Daoy (cell line): ENCODE results near the gene RAB7B. TPM values are rescaled to one million over a fixed set of nuclear protein-coding genes. Genes with fewer than 3 reads are reported as not detected.

ENCODE experiments used
- DNase-seq: peaks from one replicate; pipeline ENCODE4 v3.0.0-alpha.2; 2015; ENCODE audit warnings: low read depth
- total RNA-seq: library from RNA; depleted of rRNA; stranded (reverse); fragments of >200 nt; shearing (Covaris generic); gene quantifications from 2 replicates; pipeline ENCODE4 v1.2.3, GENCODE V29; 2014

RAB7B gene
- total RNA-seq, 1 experiment from 2014 or later, result 3.5 TPM

DNA sequence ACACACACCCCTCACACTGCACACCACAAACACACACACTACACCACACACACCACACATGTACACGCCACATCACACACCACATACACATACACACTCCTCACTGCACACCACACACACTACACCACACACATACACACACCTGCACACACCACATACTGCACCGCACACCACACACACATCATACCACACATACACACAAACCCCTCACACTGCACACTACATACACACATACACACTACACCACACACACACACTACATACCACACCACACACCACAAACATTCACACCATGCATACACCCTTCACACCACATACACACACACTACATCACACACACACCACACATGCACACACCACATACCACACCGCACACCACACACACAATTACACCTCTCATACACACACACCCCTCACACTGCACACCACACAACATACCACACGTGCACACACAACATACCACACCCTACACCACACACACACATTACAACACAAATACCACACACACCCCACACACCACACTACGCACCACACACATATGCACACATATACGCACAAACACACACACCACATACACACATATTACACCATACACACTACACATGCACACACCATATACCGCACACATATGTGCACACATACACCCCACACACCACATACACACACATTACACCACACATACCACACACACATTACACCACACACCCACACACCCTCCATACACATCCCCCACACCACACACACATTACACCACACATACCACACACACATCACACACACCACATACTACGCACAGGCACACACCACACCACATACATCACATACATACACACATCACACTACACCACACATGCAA lies 29.6 kb downstream of the RAB7B start:
- no peak for DNase-seq

DNA sequence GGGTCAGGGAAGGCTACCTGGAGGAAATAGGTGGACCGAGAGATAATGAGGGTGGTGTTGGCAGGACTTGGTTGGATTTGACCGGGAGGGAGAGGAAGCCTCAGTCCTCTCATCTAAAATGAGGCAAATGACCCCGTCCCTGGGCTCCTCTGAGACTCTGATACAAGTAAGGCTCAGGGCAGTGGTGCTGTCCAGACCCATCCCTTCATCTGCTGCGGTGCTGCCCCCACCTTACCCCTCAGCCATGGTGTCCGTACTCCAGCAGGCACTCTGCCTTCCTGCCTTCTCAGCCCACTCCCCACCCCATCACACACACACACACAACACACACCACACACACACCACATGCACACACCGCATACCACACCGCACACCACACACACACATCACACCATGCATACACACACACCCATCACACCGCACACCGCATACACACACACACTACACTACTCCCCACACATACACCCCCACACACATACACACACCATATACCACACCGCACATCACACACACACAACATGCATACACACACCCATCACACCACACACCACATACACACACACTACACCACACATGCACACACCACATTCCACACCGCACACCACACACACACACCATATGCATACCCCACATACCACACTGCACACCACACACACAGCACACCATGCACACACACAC lies 30.6 kb downstream of the RAB7B start:
- DNase-seq, result no peak

DNA sequence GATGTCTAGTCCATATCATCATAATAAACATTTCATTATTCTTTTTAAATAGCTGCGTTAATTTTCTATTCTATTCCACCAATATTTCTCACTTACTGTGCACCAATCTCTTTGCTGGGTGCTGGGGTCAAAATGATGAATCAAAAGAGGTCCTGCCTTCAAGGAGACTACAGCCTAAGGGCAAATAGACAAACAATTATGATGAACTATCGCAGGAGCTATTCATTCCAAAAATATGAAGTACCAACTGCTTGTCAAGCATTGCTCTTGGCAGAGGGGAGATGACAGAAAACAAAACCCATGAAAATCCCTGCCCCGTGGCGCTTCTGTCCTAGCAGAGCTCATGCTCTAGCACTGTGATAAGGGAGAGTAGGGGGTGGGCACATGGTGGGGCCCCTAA lies 31.1 kb downstream of the RAB7B start:
- DNase-seq, result no peak

DNA sequence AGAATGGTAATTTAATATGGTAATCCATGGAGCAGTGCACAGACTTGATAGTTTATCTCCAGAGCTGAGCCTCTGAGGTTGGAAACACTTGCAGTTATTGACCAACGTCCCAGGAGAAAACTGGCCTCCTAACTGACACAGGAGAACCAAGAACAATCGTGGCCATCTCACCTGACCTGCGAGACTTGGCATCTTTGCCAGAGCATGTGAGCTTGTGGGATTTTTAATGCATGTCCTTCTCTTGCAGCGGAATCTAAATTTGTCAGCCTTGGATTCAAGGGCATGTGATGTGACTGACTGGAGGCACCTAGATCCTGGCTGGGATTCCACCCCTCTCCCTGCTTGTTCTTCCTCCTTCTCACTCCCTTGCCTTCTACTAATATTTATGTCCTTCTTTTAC lies 32.1 kb downstream of the RAB7B start:
- no peak for DNase-seq

DNA sequence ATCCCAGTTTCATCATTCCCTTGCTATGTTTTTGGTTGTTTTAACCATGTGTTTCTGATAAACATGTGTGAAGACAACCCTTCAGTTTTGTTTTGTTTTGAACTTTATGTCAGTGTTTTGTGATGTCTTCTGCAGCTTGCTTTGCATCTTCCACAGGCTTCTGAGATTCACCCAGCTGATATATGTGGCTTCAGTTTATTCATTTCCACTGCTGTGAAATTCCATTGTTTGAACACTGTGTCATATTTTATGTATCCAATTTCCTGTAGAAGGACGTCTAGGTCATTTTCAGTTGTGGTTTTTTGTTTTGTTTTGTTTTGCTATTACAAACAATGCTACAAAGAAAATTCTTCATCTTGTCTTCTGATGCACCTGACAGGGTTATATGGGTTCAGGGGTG lies 32.7 kb downstream of the RAB7B start:
- DNase-seq, result no peak

DNA sequence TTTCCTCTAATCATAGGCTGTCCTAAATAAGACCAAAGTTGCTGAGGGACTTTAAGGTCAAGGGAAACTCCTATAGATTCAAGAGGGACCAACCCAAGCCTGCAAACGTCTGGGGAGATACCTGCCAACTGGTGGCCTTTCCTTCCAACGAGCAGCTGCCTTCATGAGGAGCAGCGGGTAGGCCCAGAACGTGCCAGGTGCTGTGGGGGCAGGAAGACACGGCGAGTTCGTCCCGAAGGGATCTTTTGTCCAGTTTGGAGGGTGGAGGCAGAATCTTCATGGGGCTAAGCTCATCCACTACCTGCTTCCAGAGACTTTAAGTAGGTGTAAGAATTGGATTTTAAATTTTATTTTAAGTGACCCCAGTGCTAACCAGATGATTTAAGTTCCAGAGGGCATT lies 34.0 kb downstream of the RAB7B start:
- no peak for DNase-seq

DNA sequence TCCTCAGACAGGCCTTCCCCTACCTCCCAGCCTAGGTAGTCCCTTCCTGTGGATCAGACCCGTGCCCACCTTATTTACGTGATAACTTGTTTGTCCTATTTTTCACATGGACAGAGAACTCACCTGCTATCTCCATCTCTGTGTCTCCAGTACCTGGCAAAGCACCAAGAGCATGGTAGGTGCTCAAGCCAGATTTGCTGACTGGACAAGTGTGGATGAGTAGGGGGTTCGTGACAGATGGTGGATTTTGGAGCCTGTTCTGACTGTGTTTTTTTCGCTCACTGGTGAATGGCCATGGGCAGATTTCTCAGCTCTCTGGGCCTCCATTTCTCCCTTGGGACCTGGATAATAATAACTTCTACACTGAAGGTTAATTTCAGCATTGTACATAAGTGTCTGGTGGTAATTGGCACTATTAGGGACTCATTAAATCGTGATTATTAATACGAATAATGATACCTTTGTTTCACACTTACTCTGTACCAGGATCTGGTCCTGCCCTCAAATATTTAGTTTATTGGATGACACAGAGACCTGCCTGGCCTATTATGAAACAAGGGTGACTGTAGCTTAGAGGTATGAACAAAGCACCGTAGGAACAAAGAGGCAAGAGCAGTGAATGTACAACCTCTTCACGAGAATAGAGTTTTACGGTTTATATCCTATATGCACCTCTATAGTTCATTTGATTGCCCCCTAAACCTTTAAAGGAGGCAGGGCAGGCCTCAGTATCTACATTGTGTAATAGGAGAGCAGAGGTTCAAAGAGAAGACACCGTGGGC lies 35.5 kb downstream of the RAB7B start:
- no peak for DNase-seq

DNA sequence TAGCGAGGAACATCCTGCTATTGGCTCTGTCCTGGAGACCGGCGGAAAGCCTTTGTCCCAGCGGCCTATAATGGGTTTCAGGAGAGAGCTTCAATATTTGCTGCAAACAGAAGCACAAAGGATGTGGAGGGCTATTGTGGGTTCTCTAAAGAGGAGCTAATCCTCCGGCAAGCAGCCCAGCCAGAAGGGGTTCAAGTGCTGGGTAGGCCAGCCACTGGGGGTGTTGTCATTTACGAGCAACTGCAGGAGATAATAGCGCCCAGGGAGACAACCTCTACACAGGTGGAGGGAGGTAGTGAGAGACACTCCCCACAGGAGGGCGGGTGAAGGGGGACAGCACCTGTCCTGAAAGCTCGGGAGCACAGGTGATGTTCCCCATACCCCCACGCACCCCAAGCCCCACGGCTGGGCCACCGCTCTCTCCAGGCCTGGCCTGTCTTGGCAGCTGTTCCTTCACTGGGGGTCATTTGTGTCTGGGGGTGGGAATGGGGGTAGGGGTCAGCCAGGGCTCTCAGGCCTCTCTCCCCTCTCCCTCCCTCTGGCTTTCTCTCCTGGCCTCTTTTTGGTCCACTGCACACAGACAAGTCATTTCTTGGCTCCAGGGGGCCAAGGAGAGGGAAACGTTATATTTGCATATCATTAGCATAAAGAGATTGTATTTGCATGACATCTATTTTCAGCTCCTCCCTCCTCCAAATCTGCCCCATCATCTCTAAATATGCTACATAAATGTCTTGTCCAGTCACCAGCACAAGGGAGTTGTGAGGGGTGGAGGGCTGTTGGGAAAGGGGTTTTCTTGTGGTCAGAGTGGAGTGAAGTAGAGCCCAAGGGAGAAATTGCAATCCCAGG lies 37.9 kb downstream of the RAB7B start:
- DNase-seq, result no peak

DNA sequence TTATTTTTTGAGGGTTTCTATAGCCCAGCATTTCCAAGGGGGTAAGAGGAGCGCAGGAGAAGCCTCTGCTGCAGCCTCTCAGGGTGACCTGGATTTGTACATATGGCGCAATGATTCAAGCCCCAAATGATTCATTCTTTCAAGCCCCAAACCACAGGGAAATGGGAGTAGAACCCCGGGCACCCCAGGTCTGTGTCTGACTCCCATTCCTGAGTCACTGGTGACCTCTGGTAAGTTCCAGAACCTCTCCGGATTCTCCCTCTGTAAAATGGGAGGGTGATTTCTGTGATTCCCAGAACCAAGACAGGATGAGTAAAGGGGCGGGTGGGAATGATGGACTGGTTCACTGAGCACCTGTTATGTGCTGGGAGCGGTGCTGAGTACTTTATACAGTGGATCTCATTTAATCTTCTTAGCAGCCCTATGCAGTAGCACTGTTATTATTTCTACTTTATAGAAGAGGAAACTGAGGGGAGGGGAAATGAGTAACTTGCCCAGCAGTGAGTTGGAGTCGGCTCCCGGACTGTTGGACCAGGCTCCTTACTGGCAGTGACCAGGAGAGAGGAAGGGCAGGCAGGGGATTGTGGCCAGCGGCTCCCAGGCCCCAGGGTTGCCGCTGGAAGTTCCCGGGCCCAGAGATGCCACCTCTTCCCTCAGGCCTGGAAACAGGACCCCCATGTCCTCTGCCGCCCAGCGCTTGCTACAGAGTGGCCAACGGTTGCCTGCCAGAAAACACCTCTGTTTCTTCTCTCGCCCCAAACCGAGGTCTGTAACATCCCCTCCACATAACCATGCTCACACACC lies 39.6 kb downstream of the RAB7B start:
- peak; percentile 89 for DNase-seq

DNA sequence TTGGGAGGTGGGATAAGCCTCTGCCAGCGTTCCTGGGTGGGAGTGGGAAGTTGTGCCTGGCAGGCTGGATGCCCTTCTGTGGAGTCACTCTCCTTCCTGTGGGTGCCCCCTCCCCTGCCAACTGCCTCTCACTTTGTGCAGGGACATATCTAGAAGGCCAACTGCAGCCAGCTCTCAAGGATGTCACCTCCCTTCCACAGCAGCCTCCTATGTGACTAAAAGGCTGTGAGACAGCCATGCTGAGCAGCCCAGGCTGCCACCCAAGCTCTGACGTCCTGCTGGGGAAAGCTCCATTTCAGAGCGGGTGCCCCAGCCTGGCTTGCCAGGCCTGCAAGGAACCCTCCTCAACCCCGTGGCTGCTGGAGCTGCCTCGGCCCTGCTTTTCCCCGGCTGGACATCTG lies 40.4 kb downstream of the RAB7B start:
- DNase-seq, result peak; percentile 49

DNA sequence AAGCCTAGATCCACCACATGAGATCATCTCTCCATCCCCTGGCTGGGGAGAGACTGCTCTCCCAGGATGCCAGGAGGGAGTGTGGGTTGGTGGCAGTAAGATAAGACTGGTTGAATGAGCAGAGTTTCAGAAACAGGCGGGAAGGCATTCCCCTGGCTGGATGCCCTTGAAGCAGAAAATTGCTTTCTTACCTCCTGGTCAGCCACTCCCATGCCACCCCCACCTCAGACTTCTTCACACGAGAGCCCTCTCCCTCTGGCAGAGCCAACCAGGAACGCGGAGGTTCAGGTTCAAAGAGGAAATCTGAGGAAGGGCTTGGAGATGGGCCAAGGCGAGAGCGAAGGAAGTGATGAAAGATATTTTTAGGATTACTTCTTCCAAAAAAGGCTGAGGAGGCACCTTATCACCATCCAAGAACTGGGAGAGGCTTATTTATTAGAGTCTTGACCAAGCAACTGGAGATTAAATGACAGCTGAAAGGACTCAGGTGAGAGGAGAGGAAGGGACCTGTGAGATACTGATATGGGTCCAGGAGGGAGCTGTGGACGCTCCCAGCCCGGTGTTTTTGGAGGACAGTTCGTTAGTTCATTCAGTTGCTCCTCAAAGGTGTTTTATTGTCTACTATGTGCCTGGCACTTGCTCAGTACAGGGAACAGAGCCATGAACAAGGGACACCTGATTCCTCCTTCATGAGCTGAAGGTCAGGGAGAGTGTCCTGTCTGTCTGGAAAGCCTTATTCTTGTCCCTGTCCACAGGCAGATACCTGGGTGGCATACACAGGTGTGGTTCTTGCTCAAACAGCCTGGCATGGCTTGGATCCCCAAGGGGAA lies 41.0 kb downstream of the RAB7B start:
- DNase-seq, result peak; percentile 90

DNA sequence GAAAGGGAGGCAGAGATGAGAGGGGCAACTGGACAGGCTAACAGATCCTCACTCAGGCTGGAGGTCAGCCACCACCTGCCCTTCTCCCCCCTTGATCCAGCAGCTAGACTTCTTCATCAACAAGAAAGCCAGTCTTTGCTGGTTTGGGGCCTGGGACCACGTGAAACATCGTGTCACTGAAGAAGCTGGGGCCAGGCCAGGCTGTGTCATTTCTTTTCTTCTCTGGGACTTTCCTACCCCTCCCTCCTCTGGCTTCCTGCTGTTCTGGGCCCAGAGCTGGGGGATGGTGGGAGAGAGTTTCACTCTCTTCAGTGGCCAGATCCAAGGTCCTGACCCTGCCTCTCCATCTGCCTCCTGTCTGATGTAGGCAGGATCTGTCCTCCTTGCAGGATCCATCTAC lies 41.8 kb downstream of the RAB7B start:
- peak; percentile 58 for DNase-seq

DNA sequence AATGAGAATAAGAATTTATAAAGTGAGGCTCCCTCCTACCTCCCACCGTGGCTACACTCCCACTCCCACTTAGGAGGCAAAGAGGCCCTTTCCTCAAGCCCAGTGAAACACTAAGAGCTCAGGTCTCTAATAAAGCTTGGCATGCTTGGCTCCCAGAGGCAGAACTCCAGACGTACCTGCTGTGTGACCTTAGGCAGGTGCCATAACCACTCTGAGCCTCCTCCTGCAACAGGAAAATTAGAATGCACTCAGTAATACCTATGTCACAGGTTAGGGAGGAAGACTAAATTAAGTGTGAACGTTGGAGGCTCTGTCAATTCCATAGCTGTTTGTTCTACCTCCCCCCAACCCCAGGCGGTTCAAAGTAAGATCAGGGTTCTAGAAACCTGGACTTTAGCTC lies 43.4 kb downstream of the RAB7B start:
- DNase-seq, result no peak

DNA sequence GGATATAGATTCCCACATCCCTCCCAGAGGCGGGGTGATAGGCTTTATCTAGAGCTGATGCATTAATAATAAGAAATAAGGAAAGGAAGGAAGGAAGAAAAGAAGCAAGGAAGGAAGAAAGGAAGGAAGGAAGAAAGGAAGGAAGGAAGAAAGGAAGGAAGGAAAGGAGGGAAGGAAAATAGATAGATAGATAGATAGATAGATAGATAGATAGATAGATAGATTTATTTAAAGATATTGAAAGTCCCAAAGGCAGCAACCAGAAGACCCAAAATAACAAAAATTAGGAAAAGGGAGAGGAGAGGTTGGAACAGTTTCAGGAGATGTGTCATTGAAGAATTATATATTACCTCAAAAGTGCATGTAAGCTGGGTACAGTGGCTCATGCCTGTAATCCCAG lies 47.7 kb downstream of the RAB7B start:
- no peak for DNase-seq

DNA sequence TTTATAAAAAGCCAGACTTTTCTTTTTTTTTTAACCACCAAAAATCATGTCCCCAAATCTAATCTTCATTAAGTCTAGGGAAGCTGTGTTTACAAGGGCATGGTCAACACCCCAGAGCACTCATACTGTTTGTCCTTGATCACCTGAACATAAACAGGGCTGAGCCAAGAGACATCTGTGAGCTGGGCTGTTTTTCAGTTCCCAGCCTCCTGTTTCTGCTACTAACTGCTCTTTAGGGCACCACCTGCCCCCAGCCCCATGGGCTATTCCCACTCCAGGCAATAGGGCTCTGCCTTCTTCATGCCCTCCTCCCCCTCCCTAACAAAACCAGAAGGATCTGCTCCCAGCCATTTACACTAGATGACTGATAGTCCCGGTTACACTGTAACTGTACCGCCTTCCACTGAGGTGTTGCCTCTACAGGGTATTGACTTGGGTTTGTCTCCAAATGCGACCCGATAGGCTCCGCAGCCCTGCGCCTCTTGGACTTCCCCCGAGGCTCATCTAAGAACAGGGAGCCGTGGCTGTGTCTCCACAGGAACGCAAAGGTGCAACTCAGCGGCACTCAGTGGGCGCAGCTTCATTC lies 48.3 kb downstream of the RAB7B start:
- DNase-seq, result no peak

DNA sequence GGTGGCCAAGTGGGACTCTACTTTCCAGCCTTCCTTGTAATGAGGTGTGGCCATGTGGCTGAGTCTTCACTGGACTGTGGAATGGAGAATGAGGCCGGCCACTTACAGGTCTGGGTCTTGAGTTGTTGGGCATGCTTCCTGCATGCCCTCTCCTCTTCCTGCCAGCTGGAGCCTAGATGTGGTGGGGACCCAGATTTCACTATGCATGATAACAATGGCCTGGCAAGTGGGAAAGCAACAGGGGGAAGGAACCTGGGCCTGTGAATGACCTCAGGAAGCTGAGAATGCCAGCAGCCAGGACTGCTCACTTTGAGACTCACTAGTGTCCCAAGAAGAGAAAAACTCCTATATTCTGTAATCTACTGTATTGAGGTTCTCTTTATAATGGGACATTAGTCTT lies 51.4 kb downstream of the RAB7B start:
- DNase-seq, result no peak

DNA sequence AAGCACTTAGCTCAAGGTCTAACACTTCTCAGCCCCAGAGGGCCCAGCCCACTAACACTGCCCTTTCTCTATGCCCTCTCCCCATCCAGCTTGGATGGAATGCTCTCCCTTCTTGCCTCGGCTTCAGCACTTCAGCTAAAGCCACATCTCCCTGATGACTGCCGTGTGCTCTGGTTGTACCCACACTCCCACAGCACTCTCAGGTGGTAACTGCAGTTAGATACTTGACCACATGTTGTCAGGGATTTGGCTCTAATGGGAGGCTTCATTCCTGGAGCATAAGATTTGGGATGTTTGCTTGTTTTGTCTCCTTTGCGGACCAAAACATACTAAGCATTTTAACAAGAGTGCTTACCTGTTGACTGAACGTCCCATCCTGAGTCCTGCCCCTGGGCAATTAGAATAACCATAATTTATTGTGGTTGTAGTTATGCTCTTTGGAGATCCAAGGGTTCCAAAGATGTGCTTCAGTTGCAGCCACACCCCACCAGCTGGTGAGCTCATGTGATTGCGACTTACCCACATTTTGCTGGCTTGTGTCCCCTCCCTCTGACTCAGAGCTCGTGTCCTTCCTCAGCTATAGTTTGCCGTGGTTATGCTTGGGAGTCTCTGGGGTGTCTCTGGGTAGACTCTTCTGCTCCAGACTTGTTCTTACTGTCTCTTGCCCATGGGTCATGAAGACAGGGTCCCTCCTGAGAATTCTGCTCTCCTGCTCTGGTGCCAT lies 52.2 kb downstream of the RAB7B start:
- DNase-seq, result peak; percentile 80

DNA sequence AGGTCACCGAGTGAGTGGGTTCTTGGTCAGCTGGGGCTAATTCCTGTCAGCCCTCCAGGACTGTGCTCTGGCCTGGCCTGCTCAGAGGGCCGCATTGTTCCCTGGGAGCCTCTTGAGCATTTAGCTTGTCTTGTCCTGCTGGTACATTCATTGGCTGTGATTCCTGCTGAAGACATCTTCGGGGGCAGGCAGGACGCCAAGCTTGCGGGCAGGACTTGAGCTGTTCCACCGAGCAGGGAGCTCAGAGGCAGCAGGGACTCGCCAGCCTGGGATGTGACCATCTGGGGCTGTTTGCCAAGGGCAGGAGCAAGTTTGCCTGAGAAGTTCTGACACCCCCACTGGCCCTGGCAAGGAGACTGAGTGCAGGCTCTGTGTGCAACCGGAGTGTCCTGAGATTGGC lies 52.9 kb downstream of the RAB7B start:
- peak; percentile 65 for DNase-seq

DNA sequence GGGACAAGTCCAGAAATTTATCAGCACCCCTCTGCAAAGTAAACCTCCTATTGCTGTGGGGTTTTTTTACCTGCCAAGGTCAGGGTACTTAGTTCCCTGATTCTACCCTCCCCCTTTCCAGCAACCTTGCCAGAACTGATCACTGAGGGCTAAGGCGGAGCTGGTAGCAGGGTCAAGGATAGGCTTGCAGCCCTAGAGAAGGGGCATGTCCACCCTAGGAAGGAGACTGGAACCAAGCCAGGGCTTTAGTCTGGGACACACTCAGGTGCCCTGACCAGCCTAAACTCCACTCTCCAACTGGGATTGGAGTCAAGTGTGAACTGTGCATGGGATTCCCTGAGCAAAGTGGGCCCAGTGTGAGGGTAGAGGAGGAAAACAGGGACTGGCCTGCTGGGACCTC lies 53.4 kb downstream of the RAB7B start:
- no peak for DNase-seq
